ENCODE measurements around the gene CNTNAP2. TPM values are rescaled to one million over a fixed set of nuclear protein-coding genes. Genes with fewer than 3 reads are reported as not detected.

CNTNAP2 gene
- total RNA-seq, 1 donor from 2014 or later: 0.27 TPM

GRCh38 chr7:146090023-146090645, 26.5 kb upstream of the CNTNAP2 start:
- DNase-seq (ENCODE audit: low spot score): no peak
- Mint-ChIP-seq H3K36me3 (ENCODE audit: low read depth) (no peaks in the 10 kb centered on the region), H3K27me3 (ENCODE audit: low read depth) (peaks cover 4% of the 10 kb centered on the region)

GRCh38 chr7:146094356-146094755, 22.2 kb upstream of the CNTNAP2 start:
- Mint-ChIP-seq H3K27me3 (ENCODE audit: low read depth) (peaks cover 2% of the 10 kb centered on the region), H3K27ac (ENCODE audit: unreplicated experiment) (no peak overlapping the region), H3K4me1 (ENCODE audit: low read depth) (no peaks in the 10 kb centered on the region), H3K4me3 (ENCODE audit: unreplicated experiment) (no peak overlapping the region), H3K9me3 (ENCODE audit: low read depth) (no peaks in the 10 kb centered on the region), H3K36me3 (ENCODE audit: low read depth) (no peaks in the 10 kb centered on the region)
- no peak for TF ChIP-seq CTCF (IDR thresholded peaks at IDR 0.05)
- no peak for DNase-seq (ENCODE audit: low spot score)

More at GRCh38 chr7:146090023-146090645, 26.5 kb upstream of the CNTNAP2 start:
- H3K27ac Mint-ChIP-seq (ENCODE audit: unreplicated experiment): no peak overlapping the region
- H3K9me3 Mint-ChIP-seq (ENCODE audit: low read depth): no peaks in the 10 kb centered on the region
- no peaks in the 10 kb centered on the region for H3K4me1 Mint-ChIP-seq (ENCODE audit: low read depth)
- no peak overlapping the region for H3K4me3 Mint-ChIP-seq (ENCODE audit: unreplicated experiment)
- TF ChIP-seq CTCF (IDR thresholded peaks at IDR 0.05): peak; percentile 93

- no peaks in the 10 kb centered on the region for H3K36me3 Mint-ChIP-seq (ENCODE audit: low read depth)
- TF ChIP-seq CTCF (IDR thresholded peaks at IDR 0.05): peak; percentile 16
- H3K27me3 Mint-ChIP-seq (ENCODE audit: low read depth): peaks cover 4% of the 10 kb centered on the region
- H3K27ac Mint-ChIP-seq (ENCODE audit: unreplicated experiment): no peak overlapping the region
- DNase-seq (ENCODE audit: low spot score): no peak
- no peak overlapping the region for H3K4me3 Mint-ChIP-seq (ENCODE audit: unreplicated experiment)
- H3K4me1 Mint-ChIP-seq (ENCODE audit: low read depth): no peaks in the 10 kb centered on the region
- no peaks in the 10 kb centered on the region for H3K9me3 Mint-ChIP-seq (ENCODE audit: low read depth)
These were observed 19.6 kb upstream of the CNTNAP2 start for GRCh38 chr7:146096994-146097393.

- H3K9me3 Mint-ChIP-seq (ENCODE audit: low read depth): no peaks in the 10 kb centered on the region
- peaks cover 6% of the 10 kb centered on the region for H3K27me3 Mint-ChIP-seq (ENCODE audit: low read depth)
- H3K4me3 Mint-ChIP-seq (ENCODE audit: unreplicated experiment): no peak overlapping the region
- TF ChIP-seq CTCF (IDR thresholded peaks at IDR 0.05): no peak
- H3K4me1 Mint-ChIP-seq (ENCODE audit: low read depth): no peaks in the 10 kb centered on the region
- H3K27ac Mint-ChIP-seq (ENCODE audit: unreplicated experiment): no peak overlapping the region
- no peak for DNase-seq (ENCODE audit: low spot score)
- H3K36me3 Mint-ChIP-seq (ENCODE audit: low read depth): no peaks in the 10 kb centered on the region
These were observed 10.3 kb upstream of the CNTNAP2 start for GRCh38 chr7:146106319-146106718.

GRCh38 chr7:146112755-146113154, 3.8 kb upstream of the CNTNAP2 start:
- no peak for TF ChIP-seq CTCF (IDR thresholded peaks at IDR 0.05)
- Mint-ChIP-seq H3K27ac (ENCODE audit: unreplicated experiment) (no peak overlapping the region), H3K9me3 (ENCODE audit: low read depth) (no peaks in the 10 kb centered on the region), H3K4me1 (ENCODE audit: low read depth) (peaks cover 15% of the 10 kb centered on the region), H3K36me3 (ENCODE audit: low read depth) (no peaks in the 10 kb centered on the region), H3K27me3 (ENCODE audit: low read depth) (peaks cover 9% of the 10 kb centered on the region), H3K4me3 (ENCODE audit: unreplicated experiment) (no peak overlapping the region)
- DNase-seq (ENCODE audit: low spot score): no peak
